Stimulated activated CD4-positive, alpha-beta T cell treated with anti-CD3 and anti-CD28 coated beads, Interleukin-1b, Interleukin-23, amount 100 ng/mL, for 48 hours (primary cell): ENCODE results near the gene MAGI2.

Experiments
- DNase-seq: peaks from one replicate; pipeline ENCODE4 v3.0.0-alpha.2; 2020

MAGI2 gene

DNA sequence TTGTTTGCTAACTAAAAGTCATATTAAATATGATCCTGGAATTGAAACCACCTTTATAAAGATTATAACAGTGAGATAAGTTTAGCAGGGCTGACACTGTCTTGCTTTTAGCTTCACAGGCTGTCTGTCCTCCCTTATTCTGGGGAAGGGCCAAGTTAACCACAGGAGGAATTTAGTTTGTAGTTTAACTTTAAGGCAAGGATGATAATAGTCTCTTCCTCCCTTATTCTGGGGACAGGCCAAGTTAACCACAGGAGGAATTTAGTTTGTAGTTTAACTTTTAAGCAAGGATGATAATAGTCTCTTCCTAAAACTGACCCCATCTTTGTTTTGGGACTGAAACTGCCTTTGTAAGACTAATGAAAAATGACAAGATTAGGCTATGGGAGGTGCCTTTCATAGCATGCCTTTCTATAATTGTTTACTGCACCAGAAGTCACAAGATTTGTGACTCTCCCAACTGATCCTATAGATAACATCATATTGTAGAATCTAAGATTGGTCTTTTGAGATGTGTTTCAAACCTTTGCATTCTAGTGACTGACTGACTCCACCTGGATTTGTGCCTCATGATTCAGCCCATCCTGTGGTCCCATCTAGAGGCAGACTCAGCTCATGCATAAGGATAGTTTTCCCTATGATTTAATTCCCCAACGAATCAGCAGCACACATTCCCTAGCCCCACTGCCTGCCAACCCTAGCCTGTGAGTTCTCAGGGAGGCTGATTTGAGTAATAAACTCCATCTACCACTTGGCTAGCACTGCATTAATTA lies 212.0 kb downstream of the MAGI2 start:
- DNase-seq = no peak

DNA sequence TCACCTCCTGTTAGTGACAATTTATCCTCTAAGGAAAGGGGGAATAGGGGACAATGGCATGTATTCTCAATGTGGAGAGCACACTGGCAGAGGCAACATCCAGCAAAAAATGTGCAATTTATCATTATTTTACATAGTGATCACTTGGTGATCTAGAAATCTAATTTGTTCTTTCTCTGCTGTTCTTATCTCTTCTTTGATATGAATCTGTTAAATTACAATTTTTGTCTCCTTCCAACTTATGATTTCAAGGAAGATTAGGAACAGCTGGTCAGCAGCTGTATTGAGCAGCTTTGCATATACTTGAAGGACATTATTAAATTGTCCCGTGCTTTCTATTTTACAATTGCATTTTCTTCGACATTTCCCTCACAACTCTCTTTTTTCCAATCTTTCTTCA lies 213.1 kb downstream of the MAGI2 start:
- DNase-seq = no peak

DNA sequence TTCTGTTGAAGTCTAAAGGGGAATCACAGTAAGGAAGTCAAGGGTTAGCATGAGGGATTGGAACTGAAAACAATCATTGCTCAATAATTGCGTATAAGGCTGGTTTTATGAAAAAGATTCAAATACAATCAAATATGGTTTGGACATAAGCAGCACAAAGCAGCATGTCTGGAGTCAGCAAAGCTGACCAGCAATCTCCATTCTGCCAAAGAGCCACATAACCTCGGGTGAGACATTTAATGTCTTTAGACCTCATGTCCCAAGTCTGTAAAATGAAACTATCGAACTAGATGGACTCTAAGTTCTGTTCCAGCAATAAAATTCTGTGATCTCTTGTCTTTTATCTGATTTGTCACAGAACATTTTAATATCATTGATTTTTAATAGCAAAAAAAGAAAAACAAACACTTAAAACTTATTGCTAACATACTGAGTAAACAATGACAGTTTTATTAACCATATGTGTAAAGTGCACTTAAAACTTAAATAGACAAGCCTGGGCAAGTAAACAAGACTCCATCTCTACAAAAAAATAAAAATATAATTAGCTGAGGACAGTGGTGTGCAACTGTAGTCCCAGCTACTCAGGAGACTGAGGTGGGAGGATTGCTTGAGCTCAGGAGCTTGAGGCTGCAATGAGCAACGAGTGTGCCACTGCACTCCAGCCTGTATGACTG lies 217.0 kb downstream of the MAGI2 start:
- DNase-seq = no peak

DNA sequence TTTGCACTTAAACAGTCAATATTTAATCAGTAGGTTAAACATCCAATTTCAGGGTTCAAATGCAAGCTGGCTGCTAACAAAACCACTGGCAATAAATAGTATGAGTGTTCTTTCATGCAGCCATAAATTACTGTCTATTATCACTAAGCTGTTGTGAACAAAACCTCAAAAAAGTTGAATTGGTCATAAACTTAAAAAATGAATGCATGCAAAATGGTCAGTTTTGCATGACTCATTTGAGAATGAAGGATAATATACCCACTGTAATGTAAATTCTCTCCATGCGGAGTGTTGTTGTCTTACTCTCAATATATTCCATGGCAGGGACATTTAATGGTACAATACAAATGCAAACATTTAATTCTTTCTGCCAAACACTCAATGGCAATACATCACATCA lies 226.4 kb downstream of the MAGI2 start:
- no peak for DNase-seq

DNA sequence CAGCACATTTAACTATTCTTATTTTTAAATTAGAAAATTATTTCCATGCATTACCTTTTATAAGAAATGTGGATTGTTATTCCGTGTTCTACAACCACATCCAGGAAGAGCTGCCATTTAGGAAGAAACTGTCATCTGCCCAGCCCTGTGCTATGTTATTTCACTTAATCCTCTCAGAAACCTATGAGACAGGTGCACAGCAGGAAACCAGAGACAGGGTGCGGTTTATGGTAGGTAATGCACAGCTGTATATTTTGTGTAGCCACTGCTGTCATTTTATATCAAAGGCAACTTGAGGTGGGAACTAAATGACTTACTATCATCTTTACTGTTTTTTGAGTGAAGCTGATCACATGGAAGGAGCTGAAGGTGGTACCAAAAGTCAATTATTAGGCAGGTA lies 232.3 kb downstream of the MAGI2 start:
- no peak for DNase-seq

DNA sequence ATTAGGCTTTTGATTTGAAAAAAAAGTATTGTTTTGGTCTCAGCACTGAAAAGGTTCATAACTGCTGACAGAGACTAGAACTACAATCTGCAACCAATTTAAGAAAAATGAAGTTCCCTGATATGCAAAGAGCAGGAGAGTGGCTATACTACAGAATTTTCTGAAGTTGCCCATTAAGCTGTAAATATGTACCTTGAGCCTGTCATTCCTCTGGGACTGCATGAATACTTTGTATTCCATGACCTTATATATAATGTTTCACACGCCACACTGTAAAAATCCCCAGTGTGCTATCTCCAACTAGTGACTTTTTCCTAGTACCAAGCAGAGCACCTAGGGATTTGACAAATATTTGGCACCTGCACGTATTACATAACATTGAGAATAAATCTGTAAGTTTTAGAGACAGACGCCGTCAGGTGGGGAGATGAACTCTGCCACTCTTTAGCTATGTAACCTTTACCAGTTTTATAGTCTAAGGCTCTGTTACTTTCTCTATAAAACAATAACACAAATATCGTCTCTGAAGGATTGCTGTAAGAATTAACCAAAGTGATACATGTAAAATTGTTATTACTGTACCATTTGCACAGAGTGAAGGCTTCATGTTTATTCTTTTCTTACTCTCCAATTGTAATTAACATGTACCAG lies 235.4 kb downstream of the MAGI2 start:
- no peak for DNase-seq

DNA sequence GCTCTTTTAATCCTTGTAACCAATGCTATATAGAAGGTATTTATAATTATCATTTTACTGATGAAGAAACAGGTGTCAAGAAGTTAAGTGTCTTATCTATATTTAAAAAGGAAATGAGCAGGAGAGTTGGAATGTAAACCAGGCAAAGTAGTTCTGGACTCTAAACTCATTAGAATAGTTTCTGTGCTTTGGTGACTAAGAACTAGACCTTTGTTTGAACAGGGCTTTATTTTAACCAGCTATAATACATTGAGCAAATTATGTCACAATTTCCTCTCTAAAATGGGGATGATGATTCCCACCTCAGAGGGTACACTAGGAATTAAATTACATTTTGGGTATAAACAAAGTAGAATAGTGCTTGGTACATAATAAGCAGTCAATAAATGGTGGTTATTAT lies 236.0 kb downstream of the MAGI2 start:
- DNase-seq = no peak

DNA sequence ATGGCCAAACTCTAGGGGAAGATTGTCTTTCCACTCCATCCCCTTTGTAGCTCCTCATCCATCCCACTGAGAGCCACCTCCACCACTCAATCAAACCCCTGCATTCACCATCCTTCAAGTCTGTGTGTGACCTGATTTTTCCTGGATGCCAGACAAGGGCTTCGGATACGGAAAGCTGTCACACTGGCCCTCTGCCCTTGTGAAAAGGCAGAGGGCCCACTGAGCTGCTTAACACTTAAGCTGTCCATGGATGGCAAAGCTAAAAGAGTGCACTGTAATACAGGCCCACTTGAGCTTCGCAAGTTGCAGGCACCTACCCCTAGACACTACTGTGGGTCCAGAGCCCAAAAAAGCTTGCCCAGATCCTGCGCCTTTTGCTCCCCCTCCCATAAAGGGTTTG lies 237.2 kb downstream of the MAGI2 start:
- DNase-seq = no peak

DNA sequence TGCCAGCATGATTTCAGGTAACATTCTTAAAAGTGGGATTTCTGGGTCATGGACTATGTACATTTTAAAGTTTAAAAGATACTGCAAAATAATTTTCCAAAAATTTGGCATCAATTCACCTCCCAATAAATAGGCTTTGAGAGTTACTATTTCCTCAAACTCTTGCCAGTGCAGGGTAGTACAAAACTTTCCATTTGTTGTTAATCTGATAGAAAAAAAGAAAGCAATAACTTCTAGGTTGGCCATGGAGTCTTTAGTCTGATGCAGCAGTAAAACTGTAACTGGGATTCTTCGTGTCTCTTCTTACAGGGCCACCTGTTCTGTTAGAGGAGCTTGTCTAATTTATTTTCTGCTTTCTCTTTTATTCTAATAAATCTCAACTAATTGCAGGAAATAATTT lies 241.1 kb downstream of the MAGI2 start:
- no peak for DNase-seq

DNA sequence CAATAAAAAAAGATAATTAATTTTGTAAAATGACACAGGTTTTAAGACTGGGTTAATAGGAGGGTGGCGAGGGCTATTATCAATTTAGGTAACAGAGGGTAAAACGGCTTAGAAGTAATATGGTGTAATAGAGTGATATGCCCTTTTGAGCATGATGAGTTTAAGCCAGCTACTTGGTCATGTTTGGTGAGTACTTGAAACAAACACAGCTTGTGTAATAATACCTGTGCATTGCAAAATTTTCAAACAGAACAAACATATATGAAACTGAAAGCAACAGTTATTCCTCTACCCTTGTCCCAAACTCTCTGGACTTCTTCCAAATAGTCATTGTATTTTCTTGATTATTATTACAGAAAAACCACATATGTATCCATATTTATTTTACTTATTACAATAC lies 241.7 kb downstream of the MAGI2 start:
- DNase-seq = no peak

DNA sequence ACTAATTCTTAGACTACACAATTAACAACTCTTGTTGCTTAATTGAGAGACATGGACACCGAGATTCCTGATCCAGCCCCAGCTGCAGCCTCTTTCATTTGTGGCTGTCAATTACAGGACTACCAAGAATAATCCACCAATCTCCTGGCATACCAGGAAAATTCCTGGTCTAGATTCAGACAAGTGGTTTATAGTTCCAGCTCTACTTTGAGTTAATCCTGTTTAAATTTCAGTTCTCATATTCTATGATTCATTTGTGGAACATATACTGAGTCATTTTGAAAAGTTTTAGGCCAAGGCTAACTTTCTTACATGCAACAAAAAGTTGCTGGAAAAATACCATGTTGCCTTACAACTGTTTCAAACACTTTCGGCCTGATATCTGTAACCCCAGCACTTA lies 253.5 kb downstream of the MAGI2 start:
- DNase-seq = no peak

DNA sequence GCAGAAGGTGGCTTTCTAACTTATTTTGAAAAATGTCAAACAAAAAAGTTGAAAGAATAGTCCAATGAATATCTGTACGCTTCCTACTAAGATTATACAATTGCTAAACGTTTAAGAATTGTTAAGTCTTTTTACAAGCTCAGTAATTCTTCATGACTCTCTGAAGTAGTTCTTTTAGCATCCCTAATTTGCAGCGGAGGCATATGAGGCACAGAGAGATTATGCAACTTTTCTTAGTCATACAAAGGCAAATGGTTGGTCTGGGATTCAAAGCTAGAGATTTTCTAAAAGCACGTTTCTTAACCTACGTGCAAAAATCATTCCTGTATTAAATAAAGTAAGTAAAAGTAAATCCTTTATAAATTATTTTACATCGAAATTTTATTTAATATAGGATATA lies 254.2 kb downstream of the MAGI2 start:
- DNase-seq = no peak

DNA sequence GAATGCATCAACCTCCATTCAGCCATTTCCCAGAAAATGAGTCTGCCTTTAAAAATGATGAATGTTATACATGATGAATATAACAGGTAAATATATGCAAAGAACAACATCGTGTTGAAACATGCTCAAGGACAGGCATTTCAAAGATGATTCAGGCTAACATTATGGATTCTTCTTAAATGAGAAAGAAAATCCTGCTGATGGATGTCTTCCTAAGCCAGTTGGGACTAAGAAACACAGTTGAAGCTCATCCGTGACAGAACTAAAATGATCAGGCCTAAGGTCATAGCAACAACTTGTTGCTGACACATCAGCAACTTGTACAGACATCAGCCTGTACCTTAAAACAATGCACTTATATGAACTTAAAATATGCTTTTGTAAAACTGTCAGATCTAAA lies 267.9 kb downstream of the MAGI2 start:
- no peak for DNase-seq

DNA sequence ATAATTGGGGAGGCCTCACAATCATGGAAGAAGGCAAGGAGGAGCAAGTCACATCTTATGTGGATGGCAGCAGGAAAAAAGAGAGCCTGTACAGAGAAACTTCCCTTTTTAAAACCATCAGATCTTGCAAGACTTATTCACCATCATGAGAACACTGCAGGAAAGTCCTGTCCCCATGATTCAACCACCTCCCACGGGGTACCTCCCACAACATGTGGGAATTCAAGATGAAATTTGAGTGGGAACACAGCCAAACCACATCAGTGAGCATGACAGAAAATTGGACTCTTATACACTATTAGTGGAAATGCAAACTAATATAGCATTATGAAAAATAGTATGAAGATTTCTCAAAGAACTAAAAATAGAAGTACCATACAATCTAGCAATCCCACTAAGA lies 271.2 kb downstream of the MAGI2 start:
- no peak for DNase-seq

DNA sequence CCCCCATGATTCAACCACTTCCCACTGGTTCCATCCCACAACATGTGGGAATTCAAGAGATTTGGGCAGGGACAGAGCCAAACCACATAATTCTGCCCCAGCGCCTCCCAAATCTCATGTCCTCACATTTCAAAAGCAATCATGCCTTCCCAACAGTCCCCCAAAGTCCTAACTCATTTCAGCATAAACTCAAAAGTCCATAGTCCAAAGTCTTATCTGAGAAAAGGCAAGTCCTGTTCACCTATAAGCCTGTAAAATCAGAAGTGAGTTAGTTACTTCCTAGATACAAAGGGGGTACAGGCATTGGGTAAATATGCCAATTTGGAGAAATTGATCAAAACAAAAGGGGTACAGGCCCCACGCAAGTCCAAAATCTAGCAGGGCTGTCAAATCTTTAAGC lies 272.9 kb downstream of the MAGI2 start:
- DNase-seq = no peak

DNA sequence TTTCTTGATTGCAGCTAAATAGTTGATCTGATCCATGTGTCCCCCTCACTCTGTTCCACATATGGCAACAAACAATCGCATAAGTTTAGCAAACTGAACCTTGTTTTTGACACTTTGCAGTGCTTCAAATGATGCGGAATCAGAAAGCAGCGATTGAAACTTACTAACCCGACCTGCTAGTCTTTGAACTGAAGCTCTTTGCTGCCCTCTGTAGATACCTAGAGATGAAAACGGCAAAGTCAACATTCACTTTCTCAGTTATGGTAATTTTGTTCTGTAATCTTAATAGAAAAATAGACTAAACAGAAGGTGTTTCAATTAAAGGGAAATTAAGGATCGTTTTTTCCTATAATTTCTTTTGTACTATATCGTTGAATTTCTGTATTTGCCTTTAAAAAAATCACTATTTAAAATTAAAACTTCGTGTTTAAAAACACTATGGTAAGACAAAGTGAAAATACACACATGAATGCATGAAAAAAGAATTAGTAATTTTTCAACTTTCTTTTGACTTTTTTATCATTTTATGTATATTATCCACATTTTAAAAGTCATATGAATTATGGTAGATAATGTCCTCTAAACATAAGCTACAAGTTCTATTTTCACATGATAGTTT lies 276.5 kb downstream of the MAGI2 start:
- no peak for DNase-seq

DNA sequence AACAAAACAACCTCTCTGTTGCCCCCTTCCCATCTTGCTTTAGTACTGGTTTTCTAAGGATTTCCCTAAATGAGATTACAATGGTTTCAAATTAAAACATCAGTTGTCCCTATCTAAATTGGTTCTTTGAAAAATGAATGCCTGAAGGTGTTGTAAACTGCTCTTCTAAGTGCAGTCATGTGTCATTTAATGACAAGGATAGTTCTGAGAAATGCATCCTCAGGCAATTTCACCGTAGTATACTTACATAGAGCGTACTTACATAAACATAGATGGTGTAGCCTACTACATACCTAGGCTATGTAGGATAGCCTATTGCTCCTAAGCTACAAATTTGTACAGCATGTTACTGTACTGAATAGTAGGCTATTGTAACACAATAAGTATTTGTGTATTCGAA lies 278.1 kb downstream of the MAGI2 start:
- no peak for DNase-seq

DNA sequence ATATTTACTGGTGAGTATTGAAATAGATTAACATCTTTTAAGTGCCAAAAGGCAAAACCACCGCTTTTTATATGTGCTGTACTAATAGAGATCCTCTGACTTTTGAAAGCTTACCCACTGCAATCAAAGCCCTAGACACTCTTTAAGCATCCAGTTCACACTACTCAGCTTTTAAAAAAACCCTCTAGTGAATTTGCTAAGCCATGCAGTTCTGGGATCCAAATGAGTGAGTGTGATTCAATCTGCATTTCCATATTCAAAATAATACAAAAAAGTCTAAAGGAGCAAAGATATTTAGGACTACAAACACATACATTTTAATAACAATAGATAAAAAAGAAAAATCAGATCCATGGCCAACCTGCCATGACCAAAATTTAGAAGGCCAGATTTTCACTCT lies 288.2 kb downstream of the MAGI2 start:
- no peak for DNase-seq

DNA sequence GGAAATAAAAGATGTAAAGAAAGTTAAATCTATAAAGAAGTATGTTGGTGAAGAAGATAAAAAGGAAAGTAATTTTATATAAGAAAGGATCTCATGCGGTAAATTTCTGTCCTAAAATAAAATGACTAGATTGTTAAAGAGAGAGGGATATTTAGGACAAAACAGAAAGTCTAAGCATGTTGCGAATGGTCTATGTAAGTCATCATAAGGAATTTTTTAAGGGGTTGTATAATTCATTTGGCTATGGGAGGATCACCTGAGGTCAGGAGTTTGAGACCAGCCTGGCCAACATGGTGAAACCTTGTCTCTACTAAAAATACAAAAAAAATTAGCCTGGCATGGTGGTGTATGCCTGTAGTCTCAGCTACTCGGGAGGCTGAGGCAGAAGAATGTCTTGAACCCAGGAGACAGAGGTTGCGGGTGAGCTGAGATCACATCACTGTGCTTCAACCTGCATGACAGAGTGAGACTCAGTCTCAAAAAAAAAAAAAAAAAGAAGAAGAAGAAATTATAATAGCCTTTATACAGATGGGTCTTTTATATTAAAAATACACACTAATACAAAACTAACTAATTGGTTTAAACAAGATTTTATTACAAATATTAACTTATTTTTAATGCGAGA lies 294.3 kb downstream of the MAGI2 start:
- no peak for DNase-seq

DNA sequence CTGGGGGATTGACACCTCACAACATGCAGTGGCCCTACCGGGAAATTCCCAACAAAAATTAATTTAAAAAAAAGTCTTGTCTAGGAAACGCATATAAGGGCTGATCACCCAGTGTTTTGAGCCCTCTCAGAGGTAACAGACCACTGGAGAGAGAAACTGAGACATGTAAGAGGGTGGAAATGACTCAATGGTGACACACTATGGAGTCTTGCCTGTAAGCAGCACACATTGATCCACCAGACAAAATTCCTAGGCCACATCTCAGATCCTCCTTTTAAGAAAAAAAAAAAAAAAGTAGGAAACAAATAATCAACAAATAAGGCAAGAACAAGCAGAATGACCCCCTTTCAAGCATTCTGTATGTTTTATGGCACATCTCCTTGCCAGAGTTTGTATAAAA lies 296.2 kb downstream of the MAGI2 start:
- no peak for DNase-seq

DNA sequence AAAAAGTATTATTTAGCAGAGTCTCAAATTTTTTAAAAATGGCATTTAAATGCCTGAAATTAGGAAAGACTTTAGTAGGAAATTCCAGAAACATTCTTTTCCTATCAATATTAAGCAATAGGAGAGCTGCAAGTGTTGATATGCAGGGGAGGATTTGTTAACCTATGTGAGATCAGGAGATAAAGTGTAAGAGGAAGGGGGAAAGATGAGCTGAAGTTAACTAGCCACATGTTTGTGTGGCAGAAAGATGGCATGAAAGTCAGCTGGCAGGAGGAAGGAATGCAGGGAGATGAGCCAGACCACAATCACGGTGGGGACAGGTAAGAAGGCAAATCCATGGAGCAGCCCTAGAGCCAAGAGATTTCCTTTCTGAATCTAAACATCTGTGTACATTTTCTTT lies 303.6 kb downstream of the MAGI2 start:
- no peak for DNase-seq

DNA sequence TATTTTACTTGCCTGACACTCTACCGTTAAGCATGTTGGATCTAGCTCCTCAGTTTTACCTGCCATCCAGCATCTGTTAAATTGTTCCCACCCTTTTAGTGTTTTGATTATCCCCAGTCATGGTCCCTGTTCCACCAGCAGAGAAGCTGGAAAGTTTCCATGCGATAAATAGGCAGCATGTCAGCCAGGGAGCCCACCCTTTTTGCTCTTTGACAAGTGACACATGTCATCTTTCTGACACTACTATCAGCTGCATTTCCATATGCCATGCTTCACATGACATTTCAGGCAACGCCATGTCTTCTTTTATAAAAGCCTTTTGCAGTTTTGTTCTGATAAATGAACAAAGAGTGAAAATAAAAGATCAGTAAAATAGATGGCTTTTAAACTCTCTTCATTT lies 310.8 kb downstream of the MAGI2 start:
- DNase-seq = no peak

DNA sequence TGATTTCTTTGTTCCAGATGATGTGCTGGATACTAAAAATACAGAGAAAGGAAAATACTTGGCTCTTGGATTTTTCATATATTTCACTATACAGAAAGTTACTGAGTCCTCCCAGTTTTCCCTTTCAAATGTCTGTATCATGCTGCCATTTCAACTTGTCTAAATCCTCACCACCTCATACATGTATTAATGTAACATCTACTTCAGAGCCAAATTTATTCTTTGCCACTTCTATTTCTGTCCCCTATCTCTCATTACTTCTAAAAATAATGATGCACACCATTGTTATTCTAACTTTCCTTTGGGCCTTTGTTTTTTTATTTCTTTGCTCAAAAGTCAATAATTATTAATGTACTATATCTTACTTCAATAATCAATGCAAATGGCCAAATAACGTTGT lies 312.2 kb downstream of the MAGI2 start:
- DNase-seq = no peak

DNA sequence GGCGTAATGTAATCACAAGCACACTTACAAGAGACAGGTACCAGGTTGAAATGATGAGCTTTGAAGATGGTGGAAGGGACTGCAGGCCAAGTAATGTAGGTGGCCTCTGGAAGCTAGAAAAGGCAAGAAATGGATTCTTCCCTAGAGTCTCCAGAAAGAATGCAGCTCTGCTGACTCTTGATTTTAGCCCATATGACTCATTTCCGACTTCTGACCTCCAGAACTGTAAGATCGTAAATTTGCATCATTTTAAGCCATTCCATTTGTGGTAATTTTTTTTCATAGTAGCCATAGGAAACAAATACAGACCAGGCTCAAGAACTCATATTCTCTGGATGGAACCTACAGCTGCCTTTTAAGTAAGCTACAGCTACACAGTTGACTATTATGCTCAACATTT lies 315.5 kb downstream of the MAGI2 start:
- no peak for DNase-seq
